IMR-90 (cell line): ENCODE measurements around the gene CNDP1.

Experiments
- CHD1 ChIP-seq: IDR thresholded peaks from 2 replicates; pipeline ENCODE4 v1.6.1; 2012; ENCODE audit warnings: low read depth, low read length, improper control_type of control experiment
- CTCF ChIP-seq: conservative IDR thresholded peaks from 2 replicates; pipeline ENCODE4 v1.5.1; 2012; ENCODE audit warnings: mild to moderate bottlenecking, low read depth, low read length, improper control_type of control experiment
- FOS ChIP-seq: fragments of 150-350 bp; IDR thresholded peaks from 2 replicates; pipeline ENCODE4 v1.6.1; 2016; ENCODE audit warnings: low read depth, low read length
- POLR2A ChIP-seq: IDR thresholded peaks from 2 replicates; pipeline ENCODE4 v1.6.1; 2012; ENCODE audit warnings: mild to moderate bottlenecking, low read depth, low read length
- RAD21 ChIP-seq: IDR thresholded peaks from 2 replicates; pipeline ENCODE4 v1.6.1; 2012; ENCODE audit warnings: low read length, improper control_type of control experiment
- RFX5 ChIP-seq: IDR thresholded peaks from 2 replicates; pipeline ENCODE4 v1.8.0; 2012; ENCODE audit warnings: low read depth, mild to moderate bottlenecking, low read length, moderate library complexity
- USF2 ChIP-seq: fragments of 150-350 bp; IDR thresholded peaks from 2 replicates; pipeline ENCODE4 v1.6.1; 2017; ENCODE audit warnings: mild to moderate bottlenecking, antibody characterized with exemption, low read length, low read depth

GRCh38 chr18:74519320-74520095, 14.8 kb upstream of the CNDP1 start:
- TF ChIP-seq CTCF (no peak), CHD1 (no peak), RAD21 (no peak), USF2 (no peak), FOS (no peak), RFX5 (no peak), POLR2A (no peak)
